NK-92 treated with Interleukin-12 subunit alpha and Interleukin-12 subunit beta, amount 100 ng/mL, for 24 hours (cell line): ENCODE measurements around the gene FKBP15.
A peak's percentile ranks its signal among the peaks of the same experiment; 100 is the strongest.

ENCODE experiments used
- DNase-seq: peaks from one replicate; lab custom pipeline; 2025; lab: John Stamatoyannopoulos, UW

FKBP15 gene

GRCh38 chr9:113228130-113228665 lies 7.1 kb upstream of the FKBP15 start:
- no peak for DNase-seq

GRCh38 chr9:113227436-113227835 lies 6.4 kb upstream of the FKBP15 start:
- DNase-seq = no peak

- DNase-seq = no peak
Measured at GRCh38 chr9:113223963-113224362, 2.9 kb upstream of the FKBP15 start.

- DNase-seq = no peak
Measured at GRCh38 chr9:113222482-113222841, 1.4 kb upstream of the FKBP15 start.

- no peak for DNase-seq
Measured at GRCh38 chr9:113221800-113222481, 864 bp upstream of the FKBP15 start.

GRCh38 chr9:113220467-113221002 lies 542 bp downstream of the FKBP15 start:
- no peak for DNase-seq

- DNase-seq = peak; percentile 7
Measured at GRCh38 chr9:113219969-113220368, 1.1 kb downstream of the FKBP15 start.

GRCh38 chr9:113219186-113219936 lies 1.7 kb downstream of the FKBP15 start:
- no peak for DNase-seq

GRCh38 chr9:113216406-113216805 lies 4.7 kb downstream of the FKBP15 start:
- no peak for DNase-seq

GRCh38 chr9:113215132-113215531 lies 5.9 kb downstream of the FKBP15 start:
- no peak for DNase-seq

GRCh38 chr9:113210815-113211214 lies 10.3 kb downstream of the FKBP15 start:
- DNase-seq = no peak

- no peak for DNase-seq
Measured at GRCh38 chr9:113205861-113206260, 15.2 kb downstream of the FKBP15 start.

GRCh38 chr9:113205432-113205831 lies 15.6 kb downstream of the FKBP15 start:
- DNase-seq = no peak

- DNase-seq = no peak
Measured at GRCh38 chr9:113199683-113200329, 21.3 kb downstream of the FKBP15 start.

- DNase-seq = no peak
Measured at GRCh38 chr9:113192455-113192854, 28.6 kb downstream of the FKBP15 start.

GRCh38 chr9:113187929-113188595 lies 33.0 kb downstream of the FKBP15 start:
- no peak for DNase-seq

- DNase-seq = no peak
Measured at GRCh38 chr9:113186137-113186755, 34.8 kb downstream of the FKBP15 start.

GRCh38 chr9:113185271-113185670 lies 35.8 kb downstream of the FKBP15 start:
- no peak for DNase-seq

- DNase-seq = no peak
Measured at GRCh38 chr9:113184539-113184938, 36.5 kb downstream of the FKBP15 start.

- DNase-seq = no peak
Measured at GRCh38 chr9:113183956-113184488, 37.1 kb downstream of the FKBP15 start.

- DNase-seq = no peak
Measured at GRCh38 chr9:113181165-113181564, 39.9 kb downstream of the FKBP15 start.
